DMS 273 treated with DMSO at 0.1 percent for 48 hours (cell line): ENCODE data around the gene CST7.

ENCODE experiments used
- DNase-seq: peaks from one replicate; lab custom pipeline; 2025; lab: John Stamatoyannopoulos, UW

Gene CST7

GRCh38 chr20:25005220-25005619, 56.2 kb downstream of the CST7 start:
- DNase-seq = no peak

DNA sequence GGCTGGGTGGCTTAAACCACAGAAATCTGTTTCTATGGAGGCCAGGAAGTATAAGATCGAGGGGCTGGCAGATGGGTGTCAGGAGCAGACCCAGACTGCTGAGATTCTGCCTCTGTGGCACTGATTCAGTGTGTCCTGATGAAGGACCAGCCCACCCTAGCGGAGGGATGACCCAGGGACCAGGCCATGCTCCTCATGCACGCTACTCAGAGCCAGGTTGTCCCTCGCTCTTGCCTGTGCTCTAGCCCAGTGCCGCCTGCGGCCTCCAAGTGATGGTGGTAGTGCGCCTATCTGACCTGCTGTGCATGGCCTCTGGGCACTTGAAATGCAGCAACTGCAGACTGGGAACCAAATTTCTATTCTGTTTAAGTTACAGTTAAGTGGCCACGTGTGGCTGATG, 56.6 kb downstream of the CST7 start:
- DNase-seq = no peak

DNA sequence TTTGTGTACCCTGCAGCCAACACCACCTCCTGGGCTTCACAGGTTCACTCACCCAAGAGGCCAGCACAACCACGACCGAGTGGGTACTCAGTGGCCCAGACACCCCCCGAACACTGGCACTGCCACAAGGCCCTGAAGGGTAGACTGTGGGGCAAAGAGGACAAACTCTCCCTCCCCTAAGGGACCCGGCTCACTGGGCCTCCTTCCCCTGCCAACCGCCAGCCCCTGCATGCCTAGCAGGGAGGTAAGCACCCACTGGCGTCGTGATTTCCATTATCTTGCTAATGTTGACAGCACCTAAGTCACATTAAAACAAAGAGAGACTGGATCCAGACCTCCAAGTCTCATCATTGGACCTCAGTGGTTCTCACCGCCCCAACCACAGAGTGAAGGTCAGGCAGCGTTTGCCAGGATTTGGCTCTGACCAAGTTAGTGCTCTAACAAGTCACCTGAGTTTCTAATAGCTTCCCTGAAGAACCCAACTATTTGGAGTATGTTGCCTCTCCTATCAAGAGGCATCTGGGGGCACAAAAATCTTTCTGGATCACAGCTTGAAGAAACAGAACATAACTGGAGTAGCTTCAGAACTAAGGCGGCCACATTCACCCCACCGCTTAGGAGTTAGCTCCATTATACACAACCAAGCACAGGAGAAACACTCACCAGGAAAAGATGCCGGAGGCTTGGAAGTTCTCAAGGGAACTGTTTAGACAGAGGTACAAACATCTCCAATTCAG, 57.5 kb downstream of the CST7 start:
- no peak for DNase-seq

GRCh38 chr20:25007491-25008305, 58.6 kb downstream of the CST7 start:
- DNase-seq = no peak

DNA sequence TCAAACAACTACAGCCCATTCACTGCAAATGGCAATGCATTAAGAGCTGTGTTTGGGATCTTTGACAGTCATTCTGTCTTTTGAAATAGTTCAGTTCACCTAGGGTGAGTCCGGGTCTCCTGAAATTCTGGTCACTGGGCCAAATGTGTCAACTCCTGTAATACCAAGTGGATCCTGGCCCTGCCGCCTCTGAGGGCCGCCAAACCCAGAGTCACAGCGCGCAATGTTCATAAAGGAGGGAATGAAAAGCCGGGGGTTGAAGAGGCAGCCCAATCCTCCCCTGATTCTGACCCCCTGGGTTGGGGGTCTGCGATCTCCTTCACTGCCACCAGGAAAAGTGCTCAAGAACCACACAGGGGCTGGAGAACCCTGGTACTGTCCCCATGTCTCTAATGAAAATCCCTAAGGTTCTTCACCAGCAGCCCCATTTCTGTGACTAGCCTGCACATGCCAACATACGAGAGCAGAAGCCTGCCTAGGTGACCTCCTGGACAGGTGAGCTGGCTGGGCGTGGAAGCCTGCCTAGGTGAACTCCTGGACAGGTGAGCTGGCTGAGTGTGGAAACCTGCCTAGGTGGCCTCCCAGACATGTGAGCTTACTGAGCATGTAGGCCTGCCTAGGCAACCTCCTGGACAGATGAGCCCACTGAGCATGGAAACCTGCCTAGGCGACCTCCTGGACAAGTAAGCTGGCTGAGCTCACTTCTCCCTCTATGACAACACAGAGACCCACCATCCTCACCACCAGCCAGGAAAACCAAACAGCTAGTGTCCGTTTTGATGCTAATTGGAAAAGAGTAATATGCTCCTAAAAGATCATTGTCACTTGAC, 59.5 kb downstream of the CST7 start:
- DNase-seq = no peak
